Measurements from ENCODE around the gene SMPDL3B.

DNA sequence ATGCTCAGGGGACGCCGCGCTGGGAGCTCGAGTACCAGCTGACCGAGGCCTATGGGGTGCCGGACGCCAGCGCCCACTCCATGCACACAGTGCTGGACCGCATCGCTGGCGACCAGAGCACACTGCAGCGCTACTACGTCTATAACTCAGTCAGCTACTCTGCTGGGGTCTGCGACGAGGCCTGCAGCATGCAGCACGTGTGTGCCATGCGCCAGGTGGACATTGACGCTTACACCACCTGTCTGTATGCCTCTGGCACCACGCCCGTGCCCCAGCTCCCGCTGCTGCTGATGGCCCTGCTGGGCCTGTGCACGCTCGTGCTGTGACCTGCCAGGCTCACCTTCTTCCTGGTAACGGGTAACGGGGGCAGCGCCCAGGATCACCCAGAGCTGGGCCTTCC, 23.7 kb downstream of the SMPDL3B start:
- TF ChIP-seq EZH2 (IDR thresholded peaks at IDR 0.05; ENCODE audit: borderline replicate concordance, low read length): no peak
- TF ChIP-seq, protein P1, sequence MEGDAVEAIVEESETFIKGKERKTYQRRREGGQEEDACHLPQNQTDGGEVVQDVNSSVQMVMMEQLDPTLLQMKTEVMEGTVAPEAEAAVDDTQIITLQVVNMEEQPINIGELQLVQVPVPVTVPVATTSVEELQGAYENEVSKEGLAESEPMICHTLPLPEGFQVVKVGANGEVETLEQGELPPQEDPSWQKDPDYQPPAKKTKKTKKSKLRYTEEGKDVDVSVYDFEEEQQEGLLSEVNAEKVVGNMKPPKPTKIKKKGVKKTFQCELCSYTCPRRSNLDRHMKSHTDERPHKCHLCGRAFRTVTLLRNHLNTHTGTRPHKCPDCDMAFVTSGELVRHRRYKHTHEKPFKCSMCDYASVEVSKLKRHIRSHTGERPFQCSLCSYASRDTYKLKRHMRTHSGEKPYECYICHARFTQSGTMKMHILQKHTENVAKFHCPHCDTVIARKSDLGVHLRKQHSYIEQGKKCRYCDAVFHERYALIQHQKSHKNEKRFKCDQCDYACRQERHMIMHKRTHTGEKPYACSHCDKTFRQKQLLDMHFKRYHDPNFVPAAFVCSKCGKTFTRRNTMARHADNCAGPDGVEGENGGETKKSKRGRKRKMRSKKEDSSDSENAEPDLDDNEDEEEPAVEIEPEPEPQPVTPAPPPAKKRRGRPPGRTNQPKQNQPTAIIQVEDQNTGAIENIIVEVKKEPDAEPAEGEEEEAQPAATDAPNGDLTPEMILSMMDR (IDR thresholded peaks at IDR 0.05; ENCODE audit: low read length): no peak

Data from OCI-LY1 (cell line).